ENCODE results near the gene AGMAT. TPM values are rescaled to one million over a fixed set of nuclear protein-coding genes. Genes with fewer than 3 reads are reported as not detected.

Gene AGMAT
- total RNA-seq, 1 donor from 2014 or later, result 5.4 TPM

- H3K4me3 Mint-ChIP-seq, result no peak overlapping the region
- H3K9me3 Mint-ChIP-seq, result no peaks in the 10 kb centered on the region
- no peak for DNase-seq (ENCODE audit: extremely low spot score, unreplicated experiment)
- H3K36me3 Mint-ChIP-seq, result peaks cover 29% of the 10 kb centered on the region
- H3K27me3 Mint-ChIP-seq, result no peaks in the 10 kb centered on the region
- peaks cover 48% of the 10 kb centered on the region for H3K4me1 Mint-ChIP-seq (ENCODE audit: unreplicated experiment)
- H3K27ac Mint-ChIP-seq, result no peak overlapping the region
- no peak for TF ChIP-seq CTCF (conservative IDR thresholded peaks at IDR 0.05)
Measured at GRCh38 chr1:15625056-15625917, 40.4 kb upstream of the AGMAT start.

- no peak for DNase-seq (ENCODE audit: extremely low spot score, unreplicated experiment)
- H3K9me3 Mint-ChIP-seq, result no peaks in the 10 kb centered on the region
- H3K27me3 Mint-ChIP-seq, result no peaks in the 10 kb centered on the region
- H3K36me3 Mint-ChIP-seq, result peaks cover 23% of the 10 kb centered on the region
- peaks cover 44% of the 10 kb centered on the region for H3K4me1 Mint-ChIP-seq (ENCODE audit: unreplicated experiment)
- H3K27ac Mint-ChIP-seq, result no peak overlapping the region
- no peak for TF ChIP-seq CTCF (conservative IDR thresholded peaks at IDR 0.05)
- H3K4me3 Mint-ChIP-seq, result no peak overlapping the region
Measured at GRCh38 chr1:15624133-15624714, 39.4 kb upstream of the AGMAT start.

GRCh38 chr1:15623435-15623834 is 38.6 kb upstream of the AGMAT start:
- no peak overlapping the region for H3K4me3 Mint-ChIP-seq
- peaks cover 20% of the 10 kb centered on the region for H3K36me3 Mint-ChIP-seq
- no peak for TF ChIP-seq CTCF (conservative IDR thresholded peaks at IDR 0.05)
- no peak for DNase-seq (ENCODE audit: extremely low spot score, unreplicated experiment)
- H3K27me3 Mint-ChIP-seq, result no peaks in the 10 kb centered on the region
- H3K27ac Mint-ChIP-seq, result no peak overlapping the region
- peaks cover 49% of the 10 kb centered on the region for H3K4me1 Mint-ChIP-seq (ENCODE audit: unreplicated experiment)
- H3K9me3 Mint-ChIP-seq, result no peaks in the 10 kb centered on the region

GRCh38 chr1:15622712-15623373 is 38.0 kb upstream of the AGMAT start:
- Mint-ChIP-seq H3K9me3 (no peaks in the 10 kb centered on the region), H3K27me3 (no peaks in the 10 kb centered on the region), H3K4me1 (ENCODE audit: unreplicated experiment) (peaks cover 47% of the 10 kb centered on the region), H3K27ac (no peak overlapping the region), H3K36me3 (peaks cover 17% of the 10 kb centered on the region), H3K4me3 (no peak overlapping the region)
- no peak for TF ChIP-seq CTCF (conservative IDR thresholded peaks at IDR 0.05)
- no peak for DNase-seq (ENCODE audit: extremely low spot score, unreplicated experiment)

- Mint-ChIP-seq H3K4me1 (ENCODE audit: unreplicated experiment) (peaks cover 39% of the 10 kb centered on the region), H3K9me3 (no peaks in the 10 kb centered on the region), H3K4me3 (no peak overlapping the region), H3K27ac (no peak overlapping the region), H3K27me3 (no peaks in the 10 kb centered on the region), H3K36me3 (peaks cover 11% of the 10 kb centered on the region)
- no peak for TF ChIP-seq CTCF (conservative IDR thresholded peaks at IDR 0.05)
- no peak for DNase-seq (ENCODE audit: extremely low spot score, unreplicated experiment)
Measured at GRCh38 chr1:15621975-15622374, 37.1 kb upstream of the AGMAT start.

Measured in type B pancreatic cell (in vitro differentiated cells).